ENCODE results near the gene NME2.
A peak's percentile ranks its signal among the peaks of the same experiment; 100 is the strongest.
"Not testable (repeated sequence)": the region's sequence is repeated elsewhere in the genome, so short reads cannot be mapped to it uniquely, and the experiment has no call there.

Gene NME2

GRCh38 chr17:51166198-51166986 lies at the start of gene NME2:
NME2 (plus strand) TSS chr17:51166411; CDS start chr17:51166831, 420 bp downstream.
- ATAC-seq (peak; percentile 89), DNase-seq (ENCODE audit: low spot score in 2 of 2) (peak; percentile 69 to 92)
- Mint-ChIP-seq H3K36me3 (peaks cover 96% of the 10 kb centered on the region), H3K9me3 (no peaks in the 10 kb centered on the region), H3K4me3 (peak within 1 kb of the TSS; percentile 87), H3K27ac (peak within 1 kb of the TSS; percentile 96), H3K4me1 (peaks cover 38% of the 10 kb centered on the region)

DNA sequence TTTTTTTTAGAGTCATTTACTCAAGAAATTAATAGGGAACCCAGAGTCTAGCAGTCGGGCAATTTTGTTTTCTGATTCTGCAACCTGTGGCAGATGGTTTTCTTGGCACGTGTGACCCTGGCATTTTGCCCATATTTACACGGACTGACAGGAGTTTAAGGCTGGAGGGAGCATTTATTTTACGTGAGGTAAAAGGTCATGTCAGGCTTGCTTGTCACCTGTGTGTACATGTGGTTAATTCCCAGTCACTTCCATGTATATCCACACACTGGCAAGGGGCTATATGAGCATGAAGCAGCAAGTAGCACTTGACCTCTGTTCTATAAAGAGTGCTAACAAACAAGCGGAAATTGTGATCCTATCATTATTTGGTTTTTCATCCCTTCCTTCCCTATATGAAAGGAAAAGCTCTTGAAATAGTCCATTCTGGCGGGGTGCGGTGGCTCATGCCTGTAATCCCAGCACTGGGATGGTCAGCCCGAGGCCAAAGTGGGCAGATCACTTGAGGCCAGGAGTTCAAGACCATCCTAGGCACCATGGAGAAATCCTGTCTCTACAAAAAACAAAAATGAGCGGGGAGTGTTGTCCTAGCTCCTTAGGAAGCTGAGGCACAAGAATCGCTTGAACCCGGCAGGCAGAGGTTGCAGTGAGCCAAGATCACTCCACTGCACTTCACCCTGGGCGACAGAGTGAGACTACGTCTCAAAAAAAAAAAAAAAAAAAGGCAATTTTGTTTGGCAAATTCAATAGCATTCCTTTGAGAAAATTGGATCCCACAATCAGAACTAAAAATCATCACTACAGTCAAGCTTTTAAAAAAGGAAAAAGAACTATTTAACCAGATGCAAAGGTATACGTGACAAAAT lies 47.6 kb upstream of the NME2 start:
- no peaks in the 10 kb centered on the region for H3K9me3 Mint-ChIP-seq
- peak overlapping the region; percentile 91 for H3K4me3 Mint-ChIP-seq
- H3K4me1 Mint-ChIP-seq: peaks cover 59% of the 10 kb centered on the region
- ATAC-seq (no peak), DNase-seq (ENCODE audit: low spot score in 2 of 2) (no peak)
- peak overlapping the region; percentile 97 for H3K27ac Mint-ChIP-seq
- H3K36me3 Mint-ChIP-seq: peaks cover 37% of the 10 kb centered on the region

- ATAC-seq (peak; percentile 33), DNase-seq (ENCODE audit: low spot score in 2 of 2) (peak; percentile 37 to 81)
- Mint-ChIP-seq H3K36me3 (peaks cover 36% of the 10 kb centered on the region), H3K4me1 (peaks cover 59% of the 10 kb centered on the region), H3K27ac (peak overlapping the region; percentile 97), H3K4me3 (peak overlapping the region; percentile 91), H3K9me3 (no peaks in the 10 kb centered on the region)
Measured at GRCh38 chr17:51119415-51120356, 46.5 kb upstream of the NME2 start.

DNA sequence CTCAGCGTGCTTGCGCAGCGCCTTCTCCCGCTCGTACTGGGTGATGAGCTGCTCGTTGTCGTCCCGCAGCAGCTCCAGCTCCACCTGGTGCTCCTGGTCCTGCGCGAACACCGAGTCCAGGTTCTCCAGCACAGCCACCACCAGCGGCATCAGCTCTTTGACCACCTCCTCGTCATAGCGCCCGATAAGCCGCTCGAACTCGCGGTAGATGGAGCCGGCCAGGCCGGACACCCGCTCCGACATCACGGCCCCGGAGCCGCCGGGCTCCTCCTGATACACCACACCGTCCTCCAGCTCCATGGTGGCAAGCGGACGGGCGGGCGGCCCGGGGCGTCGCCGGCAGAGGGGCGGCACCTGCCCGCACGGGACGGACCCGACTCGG lies 45.9 kb upstream of the NME2 start:
- Mint-ChIP-seq H3K36me3 (peaks cover 29% of the 10 kb centered on the region), H3K9me3 (no peaks in the 10 kb centered on the region), H3K4me1 (peaks cover 53% of the 10 kb centered on the region), H3K27ac (peak overlapping the region; percentile 97), H3K4me3 (peak overlapping the region; percentile 91)
- DNase-seq (ENCODE audit: low spot score in 2 of 2): no peak
- peak; percentile 76 for ATAC-seq

DNA sequence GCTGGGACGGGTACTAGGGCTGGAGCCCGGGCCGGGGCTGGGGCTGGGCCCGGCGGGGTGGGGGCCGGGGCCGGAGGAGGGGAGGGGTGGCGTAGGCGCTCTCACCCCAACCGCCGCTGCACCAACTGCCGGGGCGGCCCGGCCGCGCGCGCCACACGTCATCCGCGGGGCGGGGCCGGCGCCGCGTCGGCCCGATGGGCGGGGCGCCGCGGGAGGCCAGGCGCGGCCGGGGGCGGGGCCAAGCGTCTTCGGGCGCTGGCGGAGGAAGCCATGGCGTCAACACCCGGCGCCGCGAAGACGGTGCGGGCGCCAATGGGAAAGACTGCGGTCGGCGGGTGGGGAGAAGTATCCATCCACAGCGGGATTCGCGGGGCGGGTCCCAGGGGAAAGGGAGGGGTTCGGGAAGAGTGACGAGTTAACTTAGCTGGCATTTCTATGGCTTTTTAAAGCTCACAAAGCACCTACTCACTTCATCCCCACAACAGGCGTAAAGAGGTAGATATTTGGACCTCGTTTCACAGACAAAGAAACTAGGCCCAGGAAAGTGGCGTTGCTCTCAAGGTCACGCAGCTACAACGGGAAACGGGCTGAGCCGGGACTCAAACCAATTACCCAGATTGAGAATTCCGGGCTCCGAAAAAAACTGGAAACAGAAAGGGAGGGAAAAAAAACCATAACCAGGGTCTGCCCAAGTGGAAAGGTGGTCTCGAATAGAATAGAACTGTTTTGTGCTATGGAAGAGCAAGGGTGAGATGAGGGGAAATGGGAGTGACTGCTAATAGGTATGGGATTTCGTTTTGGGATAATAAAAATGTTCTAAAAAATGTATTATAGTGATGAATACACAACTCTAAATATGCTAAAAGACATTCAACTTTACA lies 45.2 kb upstream of the NME2 start, which contains the start of gene SPAG9:
TSS of gene SPAG9 (minus strand) at position 130 of the 881 bp plus-strand sequence. CDS start 212 bp downstream, outside the sequence.
- H3K4me1 Mint-ChIP-seq: peaks cover 51% of the 10 kb centered on the region
- peaks cover 27% of the 10 kb centered on the region for H3K36me3 Mint-ChIP-seq

DNA sequence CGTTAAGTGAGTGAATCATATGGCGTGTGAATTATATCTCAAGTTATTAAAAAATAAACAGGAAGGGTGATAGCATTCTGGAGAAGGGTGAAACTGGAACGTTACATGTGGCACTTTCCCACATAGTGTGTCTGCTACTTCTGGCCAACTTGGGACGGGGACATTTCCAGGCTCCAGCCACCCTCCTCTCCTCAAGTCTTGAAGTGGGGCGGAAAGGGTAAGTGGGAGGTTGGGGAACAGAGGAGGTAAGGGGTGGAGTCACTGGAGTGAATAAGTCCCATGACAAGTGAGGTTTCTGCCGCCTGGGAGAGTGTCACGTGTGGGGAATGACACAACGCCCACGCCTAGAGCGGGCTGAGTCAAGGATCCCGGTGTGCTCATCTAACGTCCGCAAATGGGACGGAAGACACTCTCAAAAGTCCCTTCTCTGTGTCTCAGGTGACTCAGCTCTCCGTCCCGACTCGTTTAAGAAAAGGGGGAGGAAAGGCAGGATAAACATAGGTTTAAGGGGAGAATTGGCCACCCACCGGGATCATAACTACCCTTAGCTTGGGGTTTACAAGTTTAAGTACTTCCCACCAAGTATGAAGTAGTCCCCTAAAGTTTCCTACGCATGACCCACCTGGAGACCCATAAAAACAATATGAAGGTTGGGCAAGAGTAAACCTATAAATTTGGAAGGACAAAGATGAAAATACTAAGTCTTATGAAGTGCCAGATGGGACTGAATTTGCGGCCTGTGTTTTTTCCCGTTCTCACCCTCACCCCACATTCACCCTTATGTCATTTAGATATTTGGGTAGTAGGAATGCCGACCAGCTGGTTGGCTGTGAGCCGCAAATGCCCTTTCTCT lies 44.4 kb upstream of the NME2 start:
- H3K4me1 Mint-ChIP-seq: peaks cover 45% of the 10 kb centered on the region
- peak overlapping the region; percentile 97 for H3K27ac Mint-ChIP-seq
- no peaks in the 10 kb centered on the region for H3K9me3 Mint-ChIP-seq
- H3K4me3 Mint-ChIP-seq: peak overlapping the region; percentile 91
- DNase-seq (ENCODE audit: low spot score in 2 of 2): peak; percentile 66 to 90
- H3K36me3 Mint-ChIP-seq: peaks cover 27% of the 10 kb centered on the region
- peak; percentile 72 for ATAC-seq

More for the DNA sequence above, 45.2 kb upstream of the NME2 start, which contains the start of gene SPAG9:
- H3K9me3 Mint-ChIP-seq: no peaks in the 10 kb centered on the region
- peak; percentile 83 for ATAC-seq
- peak within 1 kb of the TSS; percentile 97 for H3K27ac Mint-ChIP-seq
- peak within 1 kb of the TSS; percentile 91 for H3K4me3 Mint-ChIP-seq
- peak; percentile 91 to 96 for DNase-seq (ENCODE audit: low spot score in 2 of 2)

DNA sequence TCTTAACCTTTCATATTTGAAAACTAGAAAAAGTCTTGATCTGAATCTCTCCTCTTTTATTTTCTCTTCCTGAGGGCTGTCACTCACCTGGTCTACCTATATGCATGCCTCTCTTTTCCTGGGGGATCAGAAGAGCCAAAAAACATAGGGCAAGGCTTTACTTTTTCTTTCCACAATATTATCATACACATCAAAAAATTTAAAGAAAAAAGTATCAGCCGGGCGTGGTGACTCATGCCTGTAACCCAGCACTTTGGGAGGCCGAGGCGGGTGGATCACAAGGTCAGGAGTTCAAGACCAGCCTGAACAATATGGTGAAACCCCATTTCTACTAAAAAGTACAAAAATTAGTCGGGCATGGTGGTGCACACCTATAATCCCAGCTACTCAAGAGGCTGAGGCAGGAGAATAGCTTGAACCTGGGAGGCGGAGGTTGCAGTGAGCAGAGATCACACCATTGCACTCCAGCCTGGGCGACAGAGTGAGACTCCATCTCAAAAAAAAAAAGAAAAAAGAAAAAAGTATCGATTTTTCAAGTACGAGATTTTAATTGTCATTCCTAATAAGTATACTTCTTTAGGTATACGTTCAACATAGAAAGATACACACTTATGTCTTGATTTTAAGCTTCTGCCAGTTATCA lies 43.6 kb upstream of the NME2 start:
- H3K4me1 Mint-ChIP-seq: peaks cover 38% of the 10 kb centered on the region
- peaks cover 22% of the 10 kb centered on the region for H3K36me3 Mint-ChIP-seq
- peak overlapping the region; percentile 91 for H3K4me3 Mint-ChIP-seq
- not testable (repeated sequence) for DNase-seq (ENCODE audit: low spot score in 2 of 2); ATAC-seq; H3K9me3 Mint-ChIP-seq
- H3K27ac Mint-ChIP-seq: peak overlapping the region; percentile 97

GRCh38 chr17:51124640-51125503 lies 41.3 kb upstream of the NME2 start:
- ATAC-seq: no peak
- H3K9me3 Mint-ChIP-seq: no peaks in the 10 kb centered on the region

GRCh38 chr17:51128076-51128475 lies 38.1 kb upstream of the NME2 start:
- ATAC-seq (peak; percentile 43), DNase-seq (ENCODE audit: low spot score in 2 of 2) (no peak)
- Mint-ChIP-seq H3K9me3 (no peaks in the 10 kb centered on the region), H3K4me3 (no peak overlapping the region), H3K4me1 (peaks cover 8% of the 10 kb centered on the region), H3K36me3 (no peaks in the 10 kb centered on the region), H3K27ac (no peak overlapping the region)

More at GRCh38 chr17:51124640-51125503, 41.3 kb upstream of the NME2 start:
- no peak for DNase-seq (ENCODE audit: low spot score in 2 of 2)
- no peak overlapping the region for H3K4me3 Mint-ChIP-seq
- peaks cover 17% of the 10 kb centered on the region for H3K4me1 Mint-ChIP-seq
- no peak overlapping the region for H3K27ac Mint-ChIP-seq
- H3K36me3 Mint-ChIP-seq: peaks cover 14% of the 10 kb centered on the region

- peaks cover 13% of the 10 kb centered on the region for H3K4me1 Mint-ChIP-seq
- H3K9me3 Mint-ChIP-seq: no peaks in the 10 kb centered on the region
- ATAC-seq (peak; percentile 75), DNase-seq (ENCODE audit: low spot score in 2 of 2) (no peak)
- no peaks in the 10 kb centered on the region for H3K36me3 Mint-ChIP-seq
- H3K4me3 Mint-ChIP-seq: no peak overlapping the region
- H3K27ac Mint-ChIP-seq: no peak overlapping the region
Measured at GRCh38 chr17:51132964-51133319, 33.3 kb upstream of the NME2 start.

DNA sequence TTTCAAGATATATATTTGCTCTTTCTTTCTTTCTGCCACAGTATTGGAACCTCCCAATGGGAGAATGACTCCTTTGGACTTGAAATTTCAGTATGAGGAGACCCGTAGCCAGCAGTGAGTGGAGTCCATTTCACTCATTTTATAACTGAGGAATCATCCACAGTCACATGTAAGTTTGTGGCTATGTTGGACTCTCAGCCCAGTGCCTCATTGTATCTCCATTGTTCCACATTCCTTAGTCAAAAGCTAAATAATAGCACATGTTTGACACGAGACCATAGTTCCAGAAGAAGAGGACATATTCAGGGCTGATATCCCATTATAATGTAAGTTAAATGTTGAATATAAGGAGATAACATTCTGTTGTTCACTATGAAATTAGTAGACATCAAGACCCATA lies 32.8 kb upstream of the NME2 start:
- H3K4me3 Mint-ChIP-seq: no peak overlapping the region
- no peaks in the 10 kb centered on the region for H3K36me3 Mint-ChIP-seq
- no peak overlapping the region for H3K27ac Mint-ChIP-seq
- H3K4me1 Mint-ChIP-seq: peaks cover 13% of the 10 kb centered on the region
- DNase-seq (ENCODE audit: low spot score in 2 of 2) (no peak), ATAC-seq (no peak)
- H3K9me3 Mint-ChIP-seq: no peaks in the 10 kb centered on the region

GRCh38 chr17:51135956-51136355 lies 30.3 kb upstream of the NME2 start:
- Mint-ChIP-seq H3K36me3 (no peaks in the 10 kb centered on the region), H3K27ac (no peak overlapping the region), H3K4me3 (no peak overlapping the region), H3K9me3 (no peaks in the 10 kb centered on the region), H3K4me1 (peaks cover 13% of the 10 kb centered on the region)
- no peak for ATAC-seq
- no peak for DNase-seq (ENCODE audit: low spot score in 2 of 2)

Measured in stimulated activated effector memory CD8-positive, alpha-beta T cell treated with anti-CD3 and anti-CD28 coated beads, Interleukin-12 subunit alpha, Interleukin-12 subunit beta, amount 100 ng/mL, for 72 hours (primary cell).